Islet precursor cell (in vitro differentiated cells): ENCODE data around the gene GLB1L3.

Source experiments
- DNase-seq: peaks from one replicate; pipeline ENCODE4 v3.0.0-alpha.2; 2018

The GLB1L3 gene

DNA sequence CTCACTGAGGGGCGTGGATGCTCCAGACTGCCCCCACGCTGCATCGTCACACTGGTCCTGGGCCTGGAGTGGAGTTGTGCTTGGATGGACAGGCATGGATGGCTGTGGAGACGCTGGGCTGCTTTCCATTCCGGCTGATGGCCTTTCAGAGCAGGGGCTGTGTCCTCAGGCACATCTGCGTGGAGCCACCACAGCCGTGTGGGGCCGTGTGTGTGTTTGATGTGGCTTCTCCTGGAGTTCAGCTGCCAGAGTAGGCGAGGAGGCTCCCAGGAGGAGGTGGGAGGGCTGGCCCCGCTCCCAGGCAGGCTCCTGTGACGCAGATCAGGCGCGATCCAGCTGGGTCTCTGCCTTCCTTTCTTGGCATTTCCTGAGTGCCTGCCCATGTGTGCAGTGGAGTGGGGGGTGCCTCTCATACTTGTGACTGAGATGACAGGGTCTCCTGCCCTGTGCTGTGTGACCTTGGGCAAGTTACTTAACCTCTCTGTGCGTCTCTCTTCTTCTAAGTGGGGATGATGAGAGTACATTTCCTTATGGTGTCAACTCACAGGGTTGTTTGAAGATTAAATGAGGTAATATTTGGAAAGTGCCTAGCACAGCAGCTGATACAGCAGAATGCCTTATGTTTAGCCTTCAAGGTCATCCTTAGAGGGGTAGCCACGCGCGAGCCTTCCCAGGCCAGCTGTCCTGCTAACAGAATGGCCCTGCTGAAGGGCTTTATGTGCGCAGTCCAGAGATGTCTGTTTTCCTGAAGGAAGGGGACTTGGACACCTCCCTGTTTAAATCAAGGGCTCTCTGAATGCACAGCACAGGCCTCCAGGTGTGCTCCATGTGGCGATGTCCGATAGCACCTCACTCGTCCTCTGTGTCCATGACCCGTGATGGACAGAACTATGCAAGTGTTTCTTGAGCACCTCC is 89.1 kb downstream of the GLB1L3 start:
- DNase-seq, result no peak

DNA sequence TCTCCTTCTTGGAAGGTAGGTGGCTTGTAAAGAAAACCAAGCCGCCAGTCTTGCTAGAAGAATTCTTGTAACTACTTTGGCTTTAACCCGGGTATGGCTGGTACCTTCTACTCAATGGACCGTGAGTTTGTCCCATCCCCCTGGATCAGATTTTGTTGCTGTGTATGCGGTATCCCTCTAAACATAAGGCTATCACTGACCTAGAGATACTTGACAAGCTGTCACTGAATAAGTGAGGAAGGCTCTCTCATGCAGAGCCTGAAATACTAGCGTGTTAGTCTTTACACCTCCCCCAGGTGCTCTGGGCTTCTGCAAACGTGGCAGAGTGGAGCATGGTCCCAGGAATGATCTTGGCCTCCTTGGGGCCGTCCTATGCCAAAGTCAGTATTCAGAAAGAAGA is 90.1 kb downstream of the GLB1L3 start:
- DNase-seq, result no peak

DNA sequence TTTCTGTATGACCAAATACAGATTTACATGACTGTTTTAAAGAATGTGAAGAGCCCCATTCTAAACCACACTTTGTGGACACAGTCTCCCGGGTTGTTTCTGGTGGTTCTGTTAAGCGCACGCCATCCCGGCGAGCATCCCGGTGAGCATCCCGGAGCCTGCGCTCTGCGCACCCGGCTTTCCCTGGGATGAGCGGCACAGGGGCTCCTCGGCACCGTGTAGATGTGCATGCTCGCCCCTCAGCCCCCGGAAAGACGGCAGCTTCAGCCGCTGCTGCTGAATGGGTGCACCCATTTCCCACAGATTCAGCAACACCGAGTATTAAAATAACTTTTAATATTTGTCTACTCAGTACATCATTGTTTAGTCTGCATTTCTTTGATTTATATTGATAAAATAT is 91.6 kb downstream of the GLB1L3 start:
- DNase-seq, result no peak
